Renal cortical epithelial cell (primary cell): Measurements from ENCODE around the gene GADD45A. TPM values are rescaled to one million over a fixed set of nuclear protein-coding genes. Genes with fewer than 3 reads are reported as not detected.
"Not testable (repeated sequence)": the region's sequence is repeated elsewhere in the genome, so short reads cannot be mapped to it uniquely, and the experiment has no call there.

Source experiments
- DNase-seq: peaks from one replicate; pipeline ENCODE4 v3.0.0-alpha.2; 2011; ENCODE audit warnings: low read depth
- total RNA-seq: library from RNA; depleted of rRNA; stranded (reverse); fragments of >200 nt; gene quantifications from 2 replicates; pipeline ENCODE4 v1.2.3, GENCODE V29; 2014

Gene GADD45A
- total RNA-seq, 1 donor from 2014 or later = 53.8 TPM

DNA sequence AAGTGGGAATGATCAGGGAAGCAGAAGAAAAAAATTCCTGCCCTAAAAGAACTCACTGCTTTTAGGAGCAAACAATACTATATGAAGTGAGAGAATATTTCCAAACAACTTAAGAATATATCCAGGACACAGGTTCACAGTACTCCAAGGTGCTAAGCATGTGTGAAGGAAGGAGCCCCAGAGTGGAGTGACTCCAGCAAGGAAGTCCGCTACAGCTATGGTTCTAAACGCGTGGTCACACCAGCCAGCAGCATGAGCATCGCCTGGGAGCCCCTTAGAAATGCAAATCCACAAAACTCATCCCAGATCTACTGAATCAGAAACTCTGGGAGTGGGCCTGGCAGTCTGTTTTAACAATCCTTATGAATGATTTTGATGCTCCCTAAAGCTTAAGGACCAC is 36.1 kb downstream of the GADD45A start:
- no peak for DNase-seq

DNA sequence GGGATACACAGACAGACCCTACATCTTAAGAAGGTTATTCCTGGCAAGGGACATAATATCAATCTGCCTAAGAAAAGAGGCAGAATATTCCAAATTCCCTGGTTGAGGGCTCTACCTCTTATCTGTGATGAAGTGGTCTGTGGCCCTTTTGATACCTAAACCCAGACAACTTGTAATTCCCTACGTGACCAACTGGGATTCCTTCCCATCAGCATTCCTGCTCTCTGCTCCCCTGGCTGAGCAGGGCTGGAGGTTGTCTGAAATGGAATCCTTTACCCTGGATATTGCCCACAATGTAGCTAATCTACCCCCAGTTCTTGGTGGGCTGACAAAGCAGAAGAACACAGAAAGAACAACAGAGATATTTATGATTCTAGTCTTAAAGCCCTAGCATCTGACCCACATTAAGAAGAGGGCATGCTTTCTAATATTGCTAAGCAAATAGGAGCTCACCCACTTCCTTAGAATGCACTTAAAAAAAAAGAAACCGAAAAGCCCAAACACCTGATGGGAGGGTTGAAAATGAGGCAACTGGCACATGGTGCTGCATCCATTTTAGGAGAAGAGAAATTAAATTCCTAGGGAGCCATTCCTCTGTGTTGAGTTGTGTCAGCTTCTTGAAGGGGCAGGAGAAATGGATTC is 36.8 kb downstream of the GADD45A start:
- DNase-seq = no peak

DNA sequence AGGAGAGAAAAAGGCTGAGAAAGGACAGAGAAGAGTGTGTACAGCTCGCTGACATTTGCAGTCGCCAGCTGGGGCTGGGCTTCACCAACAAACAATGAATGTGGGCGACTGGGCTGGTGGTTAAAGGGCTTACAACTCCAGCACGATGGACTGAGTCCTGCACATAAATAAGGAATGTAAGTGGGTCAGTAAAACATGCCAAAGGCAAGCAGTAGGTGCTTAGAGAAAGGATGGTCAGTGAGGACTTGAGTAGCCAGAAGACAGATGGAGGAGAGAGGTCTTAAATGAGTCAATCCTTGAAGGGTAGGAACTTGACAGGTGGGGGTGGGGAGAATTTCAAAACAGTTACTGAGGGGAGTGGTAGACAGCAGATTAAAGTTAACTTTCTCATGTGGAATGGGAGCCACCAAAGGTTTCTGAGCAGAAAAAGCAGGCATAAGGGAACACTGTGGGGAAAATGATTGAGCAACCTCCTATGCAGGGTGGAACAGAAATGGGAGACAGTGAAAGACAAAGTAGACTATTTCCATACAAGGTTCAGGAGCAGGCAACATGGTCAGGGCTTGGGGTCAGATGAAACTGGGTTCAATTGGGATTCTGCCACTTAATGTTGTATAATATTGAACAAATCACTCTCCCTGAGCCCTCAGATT is 37.4 kb downstream of the GADD45A start:
- peak; percentile 81 for DNase-seq

DNA sequence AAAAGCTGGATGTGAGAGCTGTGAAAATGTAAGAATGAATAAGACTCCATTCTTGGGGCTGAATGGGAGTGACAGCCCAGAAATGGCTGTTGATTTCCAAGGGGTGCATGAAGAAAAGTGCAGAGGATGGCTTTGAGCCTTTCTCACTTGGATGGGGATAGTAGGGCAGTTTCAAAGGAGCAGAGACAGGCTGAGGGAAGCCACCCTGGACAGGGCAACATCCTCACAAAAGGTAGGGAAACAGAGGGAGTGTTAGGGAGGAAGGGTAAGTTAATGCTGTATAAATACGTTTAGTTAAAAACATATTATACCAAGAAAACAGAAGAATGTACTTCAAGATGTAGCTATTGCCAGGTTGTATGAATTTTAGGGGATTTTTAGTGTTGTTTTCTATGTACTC is 38.1 kb downstream of the GADD45A start:
- DNase-seq = no peak

DNA sequence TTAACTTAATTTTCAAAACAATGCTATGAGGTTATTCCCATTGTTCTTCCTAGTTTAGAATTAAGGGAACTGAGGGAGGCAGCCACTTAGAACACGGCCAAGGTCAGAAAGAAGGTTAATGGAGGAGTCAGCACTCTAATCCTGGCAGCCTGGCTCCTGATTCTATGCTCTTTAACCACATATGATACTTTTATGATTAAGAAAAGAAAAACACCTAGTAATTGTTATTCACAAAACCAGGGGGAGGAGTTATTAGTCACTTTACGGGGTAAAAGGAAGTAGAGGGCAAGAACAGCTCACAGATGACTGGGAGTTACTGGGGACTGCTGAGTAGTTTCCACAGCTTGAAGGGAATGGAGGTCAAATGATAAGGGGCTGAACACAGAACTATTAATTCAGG is 38.6 kb downstream of the GADD45A start:
- DNase-seq = peak; percentile 93

DNA sequence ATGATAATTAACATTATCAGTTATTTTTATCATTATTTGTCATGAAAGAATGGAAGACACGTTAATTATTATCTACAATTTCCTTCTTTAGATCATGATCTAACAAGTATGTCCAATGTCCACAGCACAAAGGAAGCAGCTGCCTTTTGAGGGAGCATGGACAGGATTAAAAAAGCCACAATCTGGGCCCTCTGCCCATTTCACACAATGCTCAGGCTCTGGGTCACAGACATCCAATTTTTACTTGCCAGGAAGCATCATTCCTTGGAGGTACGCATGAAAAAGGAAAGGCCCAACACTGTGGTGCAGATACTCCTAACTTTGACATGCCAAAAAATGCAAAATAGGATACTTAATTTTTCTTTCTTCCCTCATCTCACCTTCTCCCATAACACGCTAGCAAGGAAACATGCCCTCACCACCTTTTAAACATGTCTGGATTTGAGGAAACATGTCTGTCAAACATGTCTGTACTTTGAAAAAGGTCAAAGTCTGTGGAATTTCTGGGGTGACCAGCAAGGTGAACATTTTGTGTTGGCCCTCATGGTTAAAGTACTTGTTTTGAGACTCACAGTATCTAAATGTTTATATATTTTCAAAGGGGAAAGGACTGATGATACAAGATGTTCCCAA is 40.0 kb downstream of the GADD45A start:
- peak; percentile 94 for DNase-seq

DNA sequence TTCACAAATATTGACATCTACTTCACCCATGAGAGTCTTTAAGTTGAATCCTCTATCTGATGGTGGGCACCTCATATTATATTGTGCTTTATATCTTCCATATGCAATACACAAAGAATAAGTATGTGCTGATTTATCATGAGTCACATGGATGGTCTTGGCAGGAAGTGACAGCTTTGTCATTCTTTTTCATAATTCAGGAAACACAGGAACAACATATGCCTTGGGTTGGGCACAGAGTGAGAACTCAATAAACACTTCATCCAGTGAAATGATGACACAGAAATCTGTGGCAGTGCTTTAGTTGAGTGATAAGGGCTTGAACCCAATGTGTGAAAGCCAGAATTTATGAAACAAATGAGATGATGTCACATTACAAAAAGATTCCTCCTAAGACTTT is 41.2 kb downstream of the GADD45A start:
- no peak for DNase-seq

DNA sequence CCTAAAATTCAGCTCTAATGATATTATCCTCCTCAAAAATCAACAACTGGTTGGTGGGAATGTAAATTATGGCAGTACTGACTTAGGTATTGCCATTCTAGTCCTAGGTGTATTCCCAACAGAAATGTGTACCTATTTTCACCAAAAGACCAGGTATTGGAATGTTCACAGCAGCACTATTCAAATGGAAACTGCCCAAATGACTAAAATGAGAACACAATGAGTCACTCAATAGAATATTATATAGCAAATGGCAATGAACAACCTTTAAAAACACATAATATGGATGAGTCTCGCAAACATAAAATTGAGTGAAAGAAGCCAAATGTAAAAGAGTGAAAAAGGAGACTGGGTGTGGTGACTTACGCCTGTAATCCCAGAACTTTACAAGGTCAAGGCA is 44.9 kb downstream of the GADD45A start:
- DNase-seq = no peak

DNA sequence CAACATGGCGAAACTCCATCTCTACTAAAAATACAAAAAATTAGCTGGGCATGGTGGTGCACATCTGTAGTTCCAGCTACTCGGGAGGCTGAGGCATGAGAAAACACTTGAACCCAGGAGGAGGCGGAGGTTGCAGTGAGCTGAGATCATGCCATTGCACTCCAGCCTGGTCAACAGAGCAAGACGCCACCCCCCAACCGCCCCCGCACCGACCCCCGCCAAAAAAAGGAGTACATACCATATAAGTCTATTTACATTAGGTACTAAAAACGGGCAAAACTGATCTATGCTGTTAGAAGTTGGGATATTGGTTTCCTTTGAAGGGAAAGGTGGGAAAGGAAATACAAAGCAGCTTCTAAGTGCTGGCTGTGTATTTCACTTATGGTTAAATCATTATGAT is 45.3 kb downstream of the GADD45A start:
- DNase-seq = not testable (repeated sequence)

DNA sequence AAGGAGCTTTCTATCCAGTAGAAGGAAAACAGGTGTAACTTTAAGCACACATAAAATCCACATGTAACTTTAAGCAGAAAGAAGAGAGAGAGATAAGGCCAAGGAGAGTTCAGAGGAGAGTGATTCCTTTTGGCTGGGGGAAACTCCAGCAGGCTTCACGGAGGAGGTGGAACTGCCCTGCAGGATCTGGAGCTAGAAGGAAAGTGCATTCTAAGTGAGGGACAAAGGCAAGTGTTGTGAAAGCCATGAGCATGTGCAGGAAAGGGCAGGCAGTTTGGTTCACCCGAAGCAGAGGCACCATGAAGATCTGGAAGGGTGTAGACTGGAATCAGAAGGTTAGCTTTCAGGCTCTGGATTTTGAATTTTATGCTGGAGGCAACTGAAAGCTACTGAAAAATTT is 46.3 kb downstream of the GADD45A start:
- no peak for DNase-seq

DNA sequence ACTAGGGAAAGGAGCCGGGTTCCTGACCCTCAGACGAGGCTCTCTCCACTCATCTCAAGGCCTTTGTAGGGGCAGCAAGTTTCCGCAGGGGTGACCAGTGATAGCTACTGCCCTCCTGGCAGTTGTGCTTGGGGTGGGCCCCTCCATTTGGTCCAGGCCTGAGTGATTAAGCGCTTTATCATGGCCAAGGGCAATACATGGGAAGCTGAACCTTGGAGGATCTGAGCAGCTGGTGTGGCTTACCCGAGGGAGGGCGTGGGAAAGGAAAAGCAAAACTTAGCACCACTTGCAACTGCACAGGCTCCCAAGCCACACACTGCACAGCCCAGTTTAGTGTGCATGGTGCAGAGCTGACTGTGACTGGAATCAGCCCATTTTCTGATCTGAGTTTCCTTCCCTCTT is 47.8 kb downstream of the GADD45A start:
- DNase-seq = no peak

DNA sequence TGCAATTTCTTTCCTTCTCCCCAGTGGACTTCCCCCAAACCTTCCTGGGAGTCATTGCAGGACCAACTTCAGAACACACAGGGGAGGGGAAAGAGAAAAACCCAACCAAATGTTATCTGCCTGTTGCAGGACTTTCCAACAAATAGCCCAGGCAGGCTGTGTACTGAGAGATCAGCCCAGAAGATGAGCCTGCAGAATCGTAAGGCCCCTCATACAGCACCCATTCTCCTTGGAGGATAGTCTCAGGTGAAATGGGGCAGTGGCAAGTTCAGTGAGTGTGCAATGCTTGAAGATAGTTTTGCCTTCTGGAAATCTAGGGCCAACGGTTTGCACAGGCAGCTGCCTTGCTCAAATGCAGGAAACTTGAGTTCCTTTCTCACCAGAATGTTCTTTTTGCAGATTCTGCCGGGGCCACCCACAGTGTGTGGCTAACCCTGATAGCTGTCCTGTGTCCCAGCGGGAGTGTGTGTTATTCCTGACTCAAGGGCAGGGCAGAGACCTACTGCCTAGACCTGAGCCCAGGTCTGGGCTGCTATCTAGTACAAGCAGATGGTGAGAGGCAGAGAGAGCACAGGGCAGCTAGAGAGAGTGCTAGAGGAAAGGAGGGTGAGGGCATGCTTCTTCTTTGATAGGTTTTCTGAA is 48.8 kb downstream of the GADD45A start:
- DNase-seq = no peak

DNA sequence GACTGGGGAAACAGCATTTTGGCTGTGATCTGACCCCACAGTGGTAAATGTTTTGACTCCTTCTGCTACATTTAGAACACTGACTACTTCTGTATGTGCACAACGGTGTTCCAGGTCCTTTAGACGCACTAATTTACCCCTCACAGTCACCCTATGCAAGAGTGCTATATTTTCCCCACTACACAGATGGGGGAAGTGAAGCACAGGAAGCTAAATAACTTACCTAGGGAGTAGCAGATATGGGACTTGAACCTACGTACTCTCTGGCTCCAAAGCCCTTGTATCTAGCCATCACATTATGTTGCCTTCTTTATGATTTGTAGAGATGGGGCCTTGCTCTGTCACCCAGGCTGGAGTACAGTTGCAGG is 49.3 kb downstream of the GADD45A start:
- DNase-seq = no peak

DNA sequence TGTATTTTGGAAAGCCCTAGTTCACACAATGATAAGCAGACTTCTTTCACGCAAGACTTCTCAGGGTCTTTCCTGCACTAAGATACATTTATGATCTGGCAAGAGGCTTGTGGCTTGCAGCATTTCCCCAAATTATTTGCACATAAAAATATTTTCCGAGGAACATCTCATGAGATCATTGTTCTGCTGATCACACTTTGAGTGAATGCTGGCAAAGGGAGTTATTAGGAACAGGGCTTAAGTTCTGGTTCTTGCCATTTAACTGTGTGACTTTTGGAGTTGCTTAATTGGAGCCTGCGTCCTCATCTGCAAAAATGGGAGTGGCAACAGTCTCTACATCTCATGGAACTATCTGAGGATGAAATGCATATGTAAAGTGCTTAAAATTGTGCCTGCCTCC is 50.2 kb downstream of the GADD45A start:
- DNase-seq = no peak

DNA sequence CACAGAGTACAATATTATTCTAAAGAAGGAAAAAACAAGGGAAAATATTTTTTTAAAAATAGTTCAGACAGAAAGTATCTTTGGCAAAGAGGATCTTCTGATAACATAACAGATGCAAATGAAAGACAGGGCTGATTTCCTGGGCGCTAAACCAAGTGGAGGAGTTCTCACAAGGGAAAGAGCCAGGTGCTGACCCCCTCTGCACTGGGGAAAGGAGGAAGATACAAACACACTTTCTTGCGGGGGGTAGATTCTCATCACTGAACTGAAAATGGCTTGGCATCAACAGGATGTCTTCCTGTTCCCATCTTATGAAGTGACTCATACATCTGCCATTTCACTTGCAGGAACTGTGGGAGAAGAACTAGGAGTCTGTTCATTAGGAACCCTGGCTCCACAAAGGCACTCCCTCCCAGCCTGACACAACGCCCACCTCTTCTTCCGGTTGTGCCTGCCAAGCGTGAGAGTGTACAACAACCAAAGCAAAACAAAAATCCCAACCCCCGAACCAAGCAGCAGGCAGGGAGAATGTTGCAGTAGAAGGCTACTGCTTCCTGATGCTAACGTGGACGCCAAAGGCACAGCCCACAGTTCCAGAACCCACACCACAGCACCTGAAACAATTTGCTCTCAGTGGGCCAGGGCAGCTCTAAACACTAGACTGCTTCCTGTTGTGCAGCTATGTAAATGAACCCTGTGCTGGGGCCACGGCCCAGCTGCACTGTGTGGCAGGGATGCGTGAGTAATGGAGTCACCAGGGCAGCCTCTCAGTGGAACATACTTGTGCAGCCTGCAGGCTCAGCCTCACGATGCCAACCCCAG is 51.0 kb downstream of the GADD45A start:
- peak; percentile 99 for DNase-seq

DNA sequence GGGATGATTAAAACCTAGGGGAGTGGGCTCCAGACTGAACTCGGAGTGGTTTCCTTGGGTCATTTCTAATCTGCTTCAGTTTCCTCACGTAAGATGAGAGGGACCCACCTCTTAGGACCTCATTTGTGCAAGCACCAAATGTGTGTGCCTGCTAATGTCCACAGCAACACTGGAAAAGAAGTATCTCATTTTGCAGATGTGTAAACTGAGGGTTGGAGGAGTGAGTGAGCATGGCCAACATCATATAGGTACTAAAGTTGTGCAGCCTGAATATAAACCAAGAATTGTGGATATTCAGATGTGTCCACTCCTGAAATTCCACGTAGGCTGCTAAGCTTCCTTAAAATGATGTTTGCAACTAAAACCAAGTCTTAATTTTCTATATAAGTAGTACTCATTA is 51.7 kb downstream of the GADD45A start:
- DNase-seq = no peak

DNA sequence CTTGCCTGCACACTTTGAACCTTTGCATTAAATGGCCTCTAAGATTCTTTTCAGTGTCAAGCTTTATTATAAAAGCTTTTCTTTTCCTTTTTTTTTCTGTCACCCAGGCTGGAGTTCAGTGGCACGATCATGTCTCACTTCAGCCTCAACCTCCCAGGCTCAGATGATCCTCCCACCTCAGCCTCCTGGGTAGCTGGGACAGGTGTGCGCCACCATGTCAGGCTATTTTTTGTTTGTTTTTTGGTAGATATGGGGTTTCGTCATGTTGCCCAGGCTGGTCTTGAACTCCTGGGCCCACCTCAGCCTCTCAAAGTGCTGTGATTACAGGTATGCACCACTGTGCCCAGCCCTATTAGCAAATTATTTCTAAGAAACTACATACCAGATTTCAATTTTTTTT is 52.9 kb downstream of the GADD45A start:
- DNase-seq = no peak

Other genes starting within 250 kb of the GADD45A start
- 207 and 230 TPM in 2 replicates for gene GNG12, start 148.3 kb downstream of the GADD45A start, total RNA-seq